WI38 (cell line): ENCODE measurements around the gene MOSPD3.

Experiments
- H3K4me3 ChIP-seq: 2 replicates; pipeline ENCODE4 v1.5.1; 2011; ENCODE audit warnings: low read depth, mild to moderate bottlenecking, control low read depth, low read length
- CTCF ChIP-seq: IDR thresholded peaks from 2 replicates; pipeline ENCODE4 v1.5.1; 2012; ENCODE audit warnings: low read depth, mild to moderate bottlenecking, control low read depth, low read length

The MOSPD3 gene

GRCh38 chr7:100632951-100633717 lies 20.8 kb downstream of the MOSPD3 start:
- no peak for TF ChIP-seq CTCF
- peak overlapping the region; percentile 41 for H3K4me3 ChIP-seq

GRCh38 chr7:100639995-100640516 lies 27.7 kb downstream of the MOSPD3 start:
- no peak overlapping the region for H3K4me3 ChIP-seq
- no peak for TF ChIP-seq CTCF

GRCh38 chr7:100640517-100641440 lies 28.4 kb downstream of the MOSPD3 start:
- no peak overlapping the region for H3K4me3 ChIP-seq
- TF ChIP-seq CTCF: no peak

- TF ChIP-seq CTCF: no peak
Measured at GRCh38 chr7:100641463-100641859, 29.1 kb downstream of the MOSPD3 start, which contains the start of gene TFR2. Gene TFR2 (minus strand): TSS chr7:100641552. CDS start chr7:100641509, 43 bp downstream.

GRCh38 chr7:100641860-100642533 lies 29.7 kb downstream of the MOSPD3 start:
- H3K4me3 ChIP-seq: no peak overlapping the region
- TF ChIP-seq CTCF: no peak

More at GRCh38 chr7:100641463-100641859, 29.1 kb downstream of the MOSPD3 start, which contains the start of gene TFR2:
- H3K4me3 ChIP-seq: no peak within 1 kb of the TSS

GRCh38 chr7:100642534-100642907 lies 30.2 kb downstream of the MOSPD3 start:
- TF ChIP-seq CTCF: no peak

More at GRCh38 chr7:100642534-100642907, 30.2 kb downstream of the MOSPD3 start:
- no peak overlapping the region for H3K4me3 ChIP-seq
